Type B pancreatic cell (in vitro differentiated cells): ENCODE data around the gene WDR77. TPM values are rescaled to one million over a fixed set of nuclear protein-coding genes. Genes with fewer than 3 reads are reported as not detected.

ENCODE experiments used
- DNase-seq: peaks from one replicate; pipeline ENCODE4 v3.0.0; 2021; ENCODE audit warnings: mixed read lengths; ENCODE audit not compliant: unreplicated experiment; ENCODE audit errors: extremely low spot score
- H3K27ac Mint-ChIP-seq: 2 replicates; pipeline ENCODE4 v1.8.0; 2021; ENCODE audit warnings: mild to moderate bottlenecking, mixed read lengths
- H3K27me3 Mint-ChIP-seq: 2 replicates; pipeline ENCODE4 v1.8.0; 2021; ENCODE audit warnings: mixed read lengths
- H3K36me3 Mint-ChIP-seq: 2 replicates; pipeline ENCODE4 v1.8.0; 2021; ENCODE audit warnings: mixed read lengths
- H3K4me1 Mint-ChIP-seq: one replicate; pipeline ENCODE4 v1.8.0; 2021; ENCODE audit warnings: mixed read lengths; ENCODE audit not compliant: unreplicated experiment
- H3K4me3 Mint-ChIP-seq: 2 replicates; pipeline ENCODE4 v1.8.0; 2021; ENCODE audit warnings: mild to moderate bottlenecking, mixed read lengths
- H3K9me3 Mint-ChIP-seq: 2 replicates; pipeline ENCODE4 v1.8.0; 2021; ENCODE audit warnings: mixed read lengths
- CTCF ChIP-seq: fragments of 200-600 bp; sonication (generic); conservative IDR thresholded peaks from 2 replicates; pipeline ENCODE4 v1.5.0; 2021; ENCODE audit warnings: antibody characterized with exemption, mild to moderate bottlenecking
- total RNA-seq: library from RNA; stranded (reverse); gene quantifications from 2 replicates; pipeline ENCODE4 v1.2.1, GENCODE V29; 2021; ENCODE audit warnings: low replicate concordance

WDR77 gene
- total RNA-seq, 1 donor from 2014 or later = 42.8 TPM

GRCh38 chr1:111463029-111463683 lies 14.1 kb upstream of the WDR77 start:
- Mint-ChIP-seq H3K4me1 (no peaks in the 10 kb centered on the region), H3K4me3 (no peak overlapping the region), H3K9me3 (no peaks in the 10 kb centered on the region), H3K36me3 (peaks cover 15% of the 10 kb centered on the region), H3K27me3 (no peaks in the 10 kb centered on the region), H3K27ac (no peak overlapping the region)
- no peak for TF ChIP-seq CTCF
- DNase-seq = no peak

- Mint-ChIP-seq H3K4me1 (no peaks in the 10 kb centered on the region), H3K27ac (no peak overlapping the region), H3K9me3 (no peaks in the 10 kb centered on the region), H3K4me3 (no peak overlapping the region), H3K36me3 (peaks cover 19% of the 10 kb centered on the region), H3K27me3 (no peaks in the 10 kb centered on the region)
- no peak for DNase-seq
- TF ChIP-seq CTCF = no peak
Measured at GRCh38 chr1:111462370-111463028, 13.4 kb upstream of the WDR77 start.

GRCh38 chr1:111461765-111462164 lies 12.7 kb upstream of the WDR77 start:
- DNase-seq = no peak
- Mint-ChIP-seq H3K27ac (no peak overlapping the region), H3K4me1 (no peaks in the 10 kb centered on the region), H3K9me3 (no peaks in the 10 kb centered on the region), H3K4me3 (no peak overlapping the region), H3K27me3 (no peaks in the 10 kb centered on the region), H3K36me3 (peaks cover 23% of the 10 kb centered on the region)
- no peak for TF ChIP-seq CTCF

- H3K36me3 Mint-ChIP-seq = peaks cover 31% of the 10 kb centered on the region
- H3K9me3 Mint-ChIP-seq = no peaks in the 10 kb centered on the region
- no peak for TF ChIP-seq CTCF
- no peak overlapping the region for H3K4me3 Mint-ChIP-seq
- H3K27me3 Mint-ChIP-seq = no peaks in the 10 kb centered on the region
- H3K27ac Mint-ChIP-seq = no peak overlapping the region
- peaks cover 11% of the 10 kb centered on the region for H3K4me1 Mint-ChIP-seq
- no peak for DNase-seq
Measured at GRCh38 chr1:111455642-111456031, 6.6 kb upstream of the WDR77 start.

- no peak for DNase-seq
- H3K27ac Mint-ChIP-seq = no peak overlapping the region
- H3K27me3 Mint-ChIP-seq = no peaks in the 10 kb centered on the region
- peaks cover 11% of the 10 kb centered on the region for H3K4me1 Mint-ChIP-seq
- no peaks in the 10 kb centered on the region for H3K9me3 Mint-ChIP-seq
- TF ChIP-seq CTCF = no peak
- H3K4me3 Mint-ChIP-seq = no peak overlapping the region
- peaks cover 29% of the 10 kb centered on the region for H3K36me3 Mint-ChIP-seq
Measured at GRCh38 chr1:111454859-111455641, 6.0 kb upstream of the WDR77 start.
